Nephron progenitor cell (in vitro differentiated cells): ENCODE results near the gene DLG5.

Source experiments
- DNase-seq: peaks from one replicate; pipeline ENCODE4 v3.0.0; 2021
- H3K27ac Mint-ChIP-seq: 2 replicates; pipeline ENCODE4 v1.8.0; 2021; ENCODE audit warnings: mild to moderate bottlenecking, moderate library complexity, mixed read lengths
- H3K27me3 Mint-ChIP-seq: 2 replicates; pipeline ENCODE4 v1.8.0; 2021; ENCODE audit warnings: mild to moderate bottlenecking, low read depth, mixed read lengths; ENCODE audit not compliant: poor library complexity
- H3K36me3 Mint-ChIP-seq: 2 replicates; pipeline ENCODE4 v1.8.0; 2021; ENCODE audit warnings: low read depth, mixed read lengths
- H3K4me1 Mint-ChIP-seq: 2 replicates; pipeline ENCODE4 v1.8.0; 2021; ENCODE audit warnings: mixed read lengths
- H3K4me3 Mint-ChIP-seq: 2 replicates; pipeline ENCODE4 v1.8.0; 2021; ENCODE audit warnings: mild to moderate bottlenecking, moderate library complexity, mixed read lengths
- H3K9me3 Mint-ChIP-seq: 2 replicates; pipeline ENCODE4 v1.8.0; 2021; ENCODE audit warnings: mild to moderate bottlenecking, moderate library complexity, mixed read lengths
- TF ChIP-seq, protein P1 (sequence below): fragments of 200-600 bp; sonication (generic); IDR thresholded peaks from 2 replicates; pipeline ENCODE4 v1.5.0; 2021; ENCODE audit warnings: antibody characterized with exemption

The DLG5 gene

DNA sequence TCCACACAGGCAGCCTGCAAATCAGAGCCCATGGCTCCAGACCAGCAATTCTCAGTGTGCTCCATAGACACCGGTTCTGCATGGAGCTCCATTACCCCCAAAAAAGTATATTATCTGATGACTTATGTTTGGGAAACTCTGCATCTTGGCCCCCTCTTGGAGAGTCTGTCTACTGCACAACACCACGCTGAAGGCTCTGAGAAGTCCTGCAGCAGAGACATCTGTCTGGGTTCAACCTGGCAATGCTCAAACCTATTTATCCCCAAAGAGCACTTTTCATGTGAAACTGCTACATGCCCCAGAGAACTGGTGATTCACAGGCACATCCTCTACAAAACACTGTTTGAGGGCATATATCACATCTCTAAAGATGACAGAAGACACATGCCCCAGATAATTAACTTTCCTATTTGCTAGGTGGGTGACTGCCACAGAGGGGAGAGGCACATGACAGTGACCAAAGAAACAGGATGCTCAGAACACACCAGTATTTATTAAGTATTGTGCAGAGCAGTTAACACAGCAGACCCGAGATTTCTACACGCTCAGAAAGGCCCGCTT lies 83.8 kb downstream of the DLG5 start:
- H3K27me3 Mint-ChIP-seq, result no peaks in the 10 kb centered on the region
- peaks cover 71% of the 10 kb centered on the region for H3K4me1 Mint-ChIP-seq
- peak overlapping the region; percentile 20 for H3K27ac Mint-ChIP-seq
- H3K9me3 Mint-ChIP-seq, result no peaks in the 10 kb centered on the region
- peaks cover 44% of the 10 kb centered on the region for H3K36me3 Mint-ChIP-seq
- DNase-seq, result no peak
- H3K4me3 Mint-ChIP-seq, result no peak overlapping the region
- TF ChIP-seq, protein P1, sequence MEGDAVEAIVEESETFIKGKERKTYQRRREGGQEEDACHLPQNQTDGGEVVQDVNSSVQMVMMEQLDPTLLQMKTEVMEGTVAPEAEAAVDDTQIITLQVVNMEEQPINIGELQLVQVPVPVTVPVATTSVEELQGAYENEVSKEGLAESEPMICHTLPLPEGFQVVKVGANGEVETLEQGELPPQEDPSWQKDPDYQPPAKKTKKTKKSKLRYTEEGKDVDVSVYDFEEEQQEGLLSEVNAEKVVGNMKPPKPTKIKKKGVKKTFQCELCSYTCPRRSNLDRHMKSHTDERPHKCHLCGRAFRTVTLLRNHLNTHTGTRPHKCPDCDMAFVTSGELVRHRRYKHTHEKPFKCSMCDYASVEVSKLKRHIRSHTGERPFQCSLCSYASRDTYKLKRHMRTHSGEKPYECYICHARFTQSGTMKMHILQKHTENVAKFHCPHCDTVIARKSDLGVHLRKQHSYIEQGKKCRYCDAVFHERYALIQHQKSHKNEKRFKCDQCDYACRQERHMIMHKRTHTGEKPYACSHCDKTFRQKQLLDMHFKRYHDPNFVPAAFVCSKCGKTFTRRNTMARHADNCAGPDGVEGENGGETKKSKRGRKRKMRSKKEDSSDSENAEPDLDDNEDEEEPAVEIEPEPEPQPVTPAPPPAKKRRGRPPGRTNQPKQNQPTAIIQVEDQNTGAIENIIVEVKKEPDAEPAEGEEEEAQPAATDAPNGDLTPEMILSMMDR, result no peak

DNA sequence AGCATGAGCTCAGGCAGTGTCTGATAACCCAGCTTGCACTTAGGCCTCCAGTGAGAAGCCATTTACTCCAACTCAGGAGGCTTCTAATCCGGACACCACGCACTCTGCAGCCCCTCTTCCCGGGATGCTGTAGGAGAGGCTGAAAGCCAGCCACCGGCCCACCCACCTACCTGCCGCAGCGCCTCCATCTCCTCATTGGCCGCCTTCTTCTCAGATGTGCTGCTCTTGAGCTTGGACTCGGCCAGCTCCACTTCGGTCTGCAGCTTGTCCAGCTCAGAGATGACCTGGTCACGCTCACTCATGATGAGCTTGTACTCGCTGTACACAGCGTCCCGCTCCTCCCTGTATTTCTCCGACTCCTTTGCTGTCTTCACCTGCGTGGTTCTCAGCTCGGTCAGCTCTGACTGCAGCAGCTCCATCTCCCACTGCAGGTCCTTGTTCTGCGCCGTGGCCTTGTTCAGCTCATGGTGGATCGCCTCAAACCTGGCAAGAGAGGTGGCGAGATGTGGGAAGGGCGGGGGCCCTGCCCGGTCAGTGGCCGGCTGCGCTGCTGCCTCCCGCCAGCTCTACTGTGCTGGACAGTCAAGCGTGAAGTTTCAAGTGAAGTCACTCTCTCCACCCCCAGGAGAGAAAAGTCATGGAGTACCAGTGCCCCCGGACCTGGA lies 84.7 kb downstream of the DLG5 start:
- Mint-ChIP-seq H3K27ac (peak overlapping the region; percentile 20), H3K4me1 (peaks cover 68% of the 10 kb centered on the region), H3K9me3 (no peaks in the 10 kb centered on the region), H3K36me3 (peaks cover 39% of the 10 kb centered on the region), H3K4me3 (no peak overlapping the region), H3K27me3 (no peaks in the 10 kb centered on the region)
- no peak for DNase-seq
- TF ChIP-seq, protein P1, result no peak

DNA sequence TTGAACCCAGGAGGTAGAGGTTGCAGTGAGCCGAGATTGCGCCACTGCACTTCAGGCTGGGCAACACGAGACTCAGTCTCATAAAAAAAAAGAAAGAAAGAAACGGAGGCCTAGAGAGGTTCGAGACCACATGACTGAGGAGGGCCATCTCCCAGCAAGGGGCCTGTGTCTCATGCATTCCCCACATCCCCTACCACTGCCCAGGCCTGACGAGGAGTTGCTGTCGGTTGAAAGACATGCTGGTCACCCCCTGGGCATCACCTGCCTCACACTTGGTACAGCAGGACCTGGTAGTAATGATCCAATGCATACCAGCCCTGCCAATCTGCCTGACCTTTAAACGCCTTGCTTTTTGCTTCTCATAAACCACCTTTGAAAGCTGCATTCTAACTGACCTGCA lies 85.9 kb downstream of the DLG5 start:
- Mint-ChIP-seq H3K36me3 (peaks cover 45% of the 10 kb centered on the region), H3K27ac (no peak overlapping the region), H3K27me3 (no peaks in the 10 kb centered on the region), H3K4me3 (no peak overlapping the region), H3K9me3 (no peaks in the 10 kb centered on the region), H3K4me1 (peaks cover 75% of the 10 kb centered on the region)
- no peak for DNase-seq
- TF ChIP-seq, protein P1, result no peak

DNA sequence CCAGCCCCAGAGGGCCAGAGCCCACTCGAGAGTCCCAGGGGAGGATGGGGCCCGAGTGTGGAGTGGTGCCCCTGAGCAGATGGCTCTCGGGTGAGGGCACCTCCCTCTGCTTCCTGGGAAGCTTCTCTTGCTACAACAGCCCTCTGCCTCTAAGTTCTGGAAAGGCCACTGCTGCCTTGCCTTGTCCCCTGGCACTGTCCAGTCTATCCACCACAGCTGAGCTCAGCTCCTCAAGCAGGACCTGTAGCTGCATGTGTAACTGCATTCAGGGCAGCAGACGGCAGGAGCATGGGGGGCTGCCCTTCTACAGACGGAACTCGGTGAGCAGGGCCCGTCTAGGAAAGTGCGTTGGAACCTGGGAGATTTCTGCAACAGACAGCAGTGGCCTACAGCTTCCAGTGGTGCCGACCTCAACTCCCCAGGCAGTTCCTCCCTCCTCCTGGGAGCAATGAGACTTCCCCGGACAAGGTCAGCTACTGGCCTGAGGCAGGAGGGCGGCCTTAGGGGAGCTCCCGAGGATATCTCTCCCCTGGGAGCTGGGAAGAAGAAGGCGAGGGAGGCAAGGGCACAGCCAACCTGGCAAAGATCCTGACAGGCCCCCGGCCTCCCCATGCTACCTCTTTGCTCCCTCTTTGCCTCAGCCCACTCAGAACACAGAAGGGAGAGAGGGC lies 88.5 kb downstream of the DLG5 start:
- Mint-ChIP-seq H3K27me3 (no peaks in the 10 kb centered on the region), H3K9me3 (no peaks in the 10 kb centered on the region)

DNA sequence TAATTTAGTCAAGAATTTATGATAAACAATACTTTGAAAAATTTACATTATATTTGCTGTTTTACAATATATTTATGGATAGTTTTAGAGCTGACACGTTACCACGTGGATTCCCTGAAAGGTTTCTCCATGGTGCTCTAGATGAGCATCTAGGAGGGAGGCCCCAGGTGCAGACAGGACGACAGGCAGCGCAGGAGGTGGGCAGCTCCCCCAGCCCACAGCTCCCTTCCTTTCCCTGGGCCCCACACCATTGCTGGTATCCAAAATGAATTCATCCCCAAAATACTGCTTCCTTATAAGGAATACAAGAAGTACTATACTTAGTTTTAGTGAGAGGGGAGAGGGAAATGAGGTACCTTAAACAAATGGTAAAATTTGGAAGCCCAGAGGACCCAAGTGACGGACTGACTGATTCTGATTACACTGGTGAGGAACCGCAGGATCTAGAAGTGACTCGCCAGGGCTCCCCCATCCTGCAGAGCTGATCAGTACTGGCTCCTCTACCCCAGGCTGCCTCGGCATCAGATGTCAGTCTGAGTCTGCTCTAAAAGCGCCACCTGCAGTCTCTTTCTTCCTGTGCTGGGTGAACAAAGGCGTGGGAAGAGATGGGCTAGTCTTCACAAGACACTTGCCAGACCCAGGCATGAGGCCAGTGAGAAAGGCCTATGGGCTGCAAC lies 89.2 kb downstream of the DLG5 start:
- Mint-ChIP-seq H3K4me1 (peaks cover 57% of the 10 kb centered on the region), H3K9me3 (no peaks in the 10 kb centered on the region), H3K4me3 (no peak overlapping the region), H3K27ac (peak overlapping the region; percentile 79), H3K36me3 (peaks cover 45% of the 10 kb centered on the region), H3K27me3 (no peaks in the 10 kb centered on the region)
- peak; percentile 56 for DNase-seq
- TF ChIP-seq, protein P1, result peak; percentile 13

More for the DNA sequence above, 88.5 kb downstream of the DLG5 start:
- H3K27ac Mint-ChIP-seq, result peak overlapping the region; percentile 79
- peaks cover 52% of the 10 kb centered on the region for H3K36me3 Mint-ChIP-seq
- TF ChIP-seq, protein P1, result no peak
- peaks cover 63% of the 10 kb centered on the region for H3K4me1 Mint-ChIP-seq
- no peak for DNase-seq
- no peak overlapping the region for H3K4me3 Mint-ChIP-seq
